ENCODE data around the gene TMEM117. TPM values are rescaled to one million over a fixed set of nuclear protein-coding genes. Genes with fewer than 3 reads are reported as not detected.

Gene TMEM117
- total RNA-seq, 2 donors from 2014 or later: 2.8 to 4.2 TPM

- H3K27ac Mint-ChIP-seq: no peak overlapping the region
- no peaks in the 10 kb centered on the region for H3K36me3 Mint-ChIP-seq (ENCODE audit: low read depth)
- no peak for ATAC-seq (replicated peaks)
- H3K4me3 Mint-ChIP-seq: no peak overlapping the region
- no peaks in the 10 kb centered on the region for H3K27me3 Mint-ChIP-seq
- H3K4me1 Mint-ChIP-seq: peaks cover 5% of the 10 kb centered on the region
- H3K9me3 Mint-ChIP-seq: peaks cover 2% of the 10 kb centered on the region
These were observed 449.6 kb downstream of the TMEM117 start for GRCh38 chr12:44285321-44285960.

GRCh38 chr12:44286336-44286735, 450.5 kb downstream of the TMEM117 start:
- peak overlapping the region; percentile 8 for H3K27ac Mint-ChIP-seq
- H3K9me3 Mint-ChIP-seq: peaks cover 3% of the 10 kb centered on the region
- H3K4me1 Mint-ChIP-seq: peaks cover 5% of the 10 kb centered on the region
- no peak overlapping the region for H3K4me3 Mint-ChIP-seq
- H3K27me3 Mint-ChIP-seq: no peaks in the 10 kb centered on the region
- peak; percentile 70 for ATAC-seq (replicated peaks)
- H3K36me3 Mint-ChIP-seq (ENCODE audit: low read depth): no peaks in the 10 kb centered on the region

DNA sequence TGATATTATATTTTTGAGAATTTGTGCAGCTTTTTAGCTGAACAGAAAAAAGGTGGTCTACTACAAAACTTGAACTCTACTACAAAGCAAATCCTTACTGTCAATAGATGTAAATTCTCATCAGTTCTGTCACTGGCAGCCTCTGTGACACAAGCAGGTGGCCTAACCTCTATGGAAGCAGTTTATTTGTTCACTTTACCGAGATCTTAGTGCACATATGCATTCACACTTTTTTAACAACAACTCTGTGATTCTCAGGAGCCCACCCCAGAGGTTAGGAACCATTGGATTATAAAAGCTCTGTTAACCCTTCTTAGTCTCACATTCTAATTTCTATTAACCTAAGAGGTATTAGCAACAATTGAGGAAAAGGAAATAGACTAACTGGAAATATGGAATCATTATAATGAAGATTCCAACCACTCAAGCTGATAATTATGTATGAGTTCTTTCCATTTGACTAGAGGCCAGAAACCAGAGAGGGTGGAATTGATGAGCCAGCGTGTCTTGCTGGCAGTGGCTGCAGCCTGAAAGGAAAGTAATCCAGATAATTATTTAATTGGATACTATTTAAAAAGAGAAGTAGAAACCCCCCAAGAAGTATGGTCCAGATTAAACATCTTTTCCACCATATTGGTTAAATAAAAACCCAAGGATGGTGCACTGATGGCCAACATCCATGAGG, 451.1 kb downstream of the TMEM117 start:
- peaks cover 3% of the 10 kb centered on the region for H3K9me3 Mint-ChIP-seq
- H3K36me3 Mint-ChIP-seq (ENCODE audit: low read depth): no peaks in the 10 kb centered on the region
- H3K27me3 Mint-ChIP-seq: no peaks in the 10 kb centered on the region
- ATAC-seq (replicated peaks): no peak
- H3K4me3 Mint-ChIP-seq: no peak overlapping the region
- H3K4me1 Mint-ChIP-seq: peaks cover 5% of the 10 kb centered on the region
- H3K27ac Mint-ChIP-seq: peak overlapping the region; percentile 8

- Mint-ChIP-seq H3K9me3 (peaks cover 7% of the 10 kb centered on the region), H3K27me3 (no peaks in the 10 kb centered on the region), H3K27ac (no peak overlapping the region), H3K4me1 (peaks cover 5% of the 10 kb centered on the region), H3K36me3 (ENCODE audit: low read depth) (no peaks in the 10 kb centered on the region), H3K4me3 (no peak overlapping the region)
- no peak for ATAC-seq (replicated peaks)
These were observed 451.7 kb downstream of the TMEM117 start for GRCh38 chr12:44287545-44287944.

- no peak for ATAC-seq (replicated peaks)
- H3K36me3 Mint-ChIP-seq (ENCODE audit: low read depth): no peaks in the 10 kb centered on the region
- no peaks in the 10 kb centered on the region for H3K4me1 Mint-ChIP-seq
- no peak overlapping the region for H3K4me3 Mint-ChIP-seq
- peaks cover 12% of the 10 kb centered on the region for H3K9me3 Mint-ChIP-seq
- H3K27me3 Mint-ChIP-seq: no peaks in the 10 kb centered on the region
- no peak overlapping the region for H3K27ac Mint-ChIP-seq
These were observed 458.8 kb downstream of the TMEM117 start for GRCh38 chr12:44294649-44295048.

GRCh38 chr12:44295958-44296623, 460.2 kb downstream of the TMEM117 start:
- Mint-ChIP-seq H3K36me3 (ENCODE audit: low read depth) (peaks cover 4% of the 10 kb centered on the region), H3K27me3 (no peaks in the 10 kb centered on the region), H3K27ac (no peak overlapping the region), H3K4me1 (no peaks in the 10 kb centered on the region), H3K9me3 (peaks cover 8% of the 10 kb centered on the region), H3K4me3 (no peak overlapping the region)
- ATAC-seq (replicated peaks): no peak

DNA sequence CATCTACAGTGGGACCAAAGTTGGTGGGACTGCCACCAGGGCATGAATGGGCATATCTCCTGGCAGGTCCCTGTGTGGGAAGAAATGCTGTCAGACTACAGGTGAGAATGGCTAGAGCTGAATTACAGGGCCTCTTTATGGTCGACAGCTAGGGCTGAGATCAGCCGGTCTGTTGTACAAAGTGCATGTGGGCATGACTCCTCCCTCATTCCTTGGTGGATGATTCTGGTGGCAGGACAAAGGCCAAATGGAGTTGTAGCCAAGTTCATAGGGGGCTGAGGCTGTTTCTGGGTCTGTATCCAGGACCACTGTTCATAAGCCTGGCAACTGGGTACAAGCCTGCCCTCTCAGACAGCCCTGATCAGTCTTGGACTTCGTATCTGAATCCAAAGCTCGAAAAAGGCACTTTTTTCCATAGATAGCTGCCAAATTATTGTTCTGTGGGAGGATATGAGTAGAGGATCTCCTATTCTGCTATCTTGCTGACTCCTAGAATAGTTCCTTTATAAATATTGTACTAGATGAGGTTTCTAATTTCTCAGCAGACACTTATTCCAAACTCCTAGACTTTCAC, 460.8 kb downstream of the TMEM117 start:
- Mint-ChIP-seq H3K4me1 (no peaks in the 10 kb centered on the region), H3K4me3 (no peak overlapping the region), H3K36me3 (ENCODE audit: low read depth) (peaks cover 7% of the 10 kb centered on the region), H3K9me3 (peaks cover 8% of the 10 kb centered on the region), H3K27ac (no peak overlapping the region), H3K27me3 (no peaks in the 10 kb centered on the region)
- no peak for ATAC-seq (replicated peaks)

DNA sequence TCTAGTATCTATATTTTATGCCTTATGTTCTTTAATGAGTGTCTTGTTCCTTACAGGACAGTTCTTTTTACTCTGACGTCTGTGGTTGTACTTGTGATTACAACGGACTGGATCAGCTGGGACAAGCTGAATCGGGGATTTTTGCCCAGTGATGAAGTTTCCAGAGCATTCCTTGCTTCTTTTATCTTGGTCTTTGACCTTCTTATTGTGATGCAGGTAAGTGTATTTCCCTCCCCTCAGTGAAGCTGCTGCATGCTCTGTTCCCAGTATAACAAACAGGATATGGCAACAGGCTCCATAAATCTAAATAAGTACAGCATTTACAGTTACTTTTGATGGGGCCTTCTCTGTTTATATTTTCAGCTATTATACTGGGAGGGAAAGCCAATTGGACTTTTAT, 463.6 kb downstream of the TMEM117 start:
- Mint-ChIP-seq H3K27ac (no peak overlapping the region), H3K36me3 (ENCODE audit: low read depth) (peaks cover 7% of the 10 kb centered on the region), H3K4me1 (no peaks in the 10 kb centered on the region), H3K4me3 (no peak overlapping the region), H3K27me3 (no peaks in the 10 kb centered on the region), H3K9me3 (peaks cover 9% of the 10 kb centered on the region)
- ATAC-seq (replicated peaks): no peak

DNA sequence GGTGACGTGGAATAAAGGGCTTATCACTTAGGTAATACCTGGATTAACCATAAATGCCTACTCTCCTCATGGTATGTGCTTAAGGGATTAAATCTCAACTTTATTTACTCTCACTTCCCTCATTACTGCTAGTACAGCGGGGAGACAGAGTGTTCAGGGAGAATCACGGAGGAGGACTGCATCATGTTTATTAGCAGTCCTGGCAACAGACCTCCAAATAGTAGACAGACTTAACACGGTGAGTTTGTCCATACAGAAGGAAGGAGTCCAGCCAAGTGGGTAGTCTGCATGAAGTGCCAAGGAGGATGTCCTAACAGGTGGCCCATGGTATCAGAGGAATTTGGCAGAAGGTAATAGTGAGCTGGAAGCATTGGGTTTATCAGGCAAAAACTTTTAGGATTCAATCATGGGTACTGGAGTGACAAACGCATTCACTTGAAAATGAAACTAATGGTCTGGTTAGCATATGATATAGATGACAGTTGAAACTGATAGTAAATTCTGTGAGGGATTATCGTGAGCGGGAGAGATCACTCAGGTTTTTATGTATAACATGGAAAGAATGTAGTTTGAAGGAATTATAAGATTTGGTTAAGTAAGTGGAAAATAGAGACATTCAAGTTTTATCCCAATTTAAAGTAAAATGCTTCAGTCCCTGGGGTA, 471.8 kb downstream of the TMEM117 start:
- Mint-ChIP-seq H3K4me1 (no peaks in the 10 kb centered on the region), H3K9me3 (peaks cover 9% of the 10 kb centered on the region), H3K36me3 (ENCODE audit: low read depth) (no peaks in the 10 kb centered on the region), H3K4me3 (no peak overlapping the region), H3K27me3 (no peaks in the 10 kb centered on the region), H3K27ac (no peak overlapping the region)
- ATAC-seq (replicated peaks): no peak

GRCh38 chr12:44313188-44313587, 477.3 kb downstream of the TMEM117 start:
- Mint-ChIP-seq H3K36me3 (ENCODE audit: low read depth) (no peaks in the 10 kb centered on the region), H3K27me3 (no peaks in the 10 kb centered on the region), H3K9me3 (peaks cover 4% of the 10 kb centered on the region), H3K4me1 (no peaks in the 10 kb centered on the region), H3K27ac (no peak overlapping the region), H3K4me3 (no peak overlapping the region)
- ATAC-seq (replicated peaks): no peak

DNA sequence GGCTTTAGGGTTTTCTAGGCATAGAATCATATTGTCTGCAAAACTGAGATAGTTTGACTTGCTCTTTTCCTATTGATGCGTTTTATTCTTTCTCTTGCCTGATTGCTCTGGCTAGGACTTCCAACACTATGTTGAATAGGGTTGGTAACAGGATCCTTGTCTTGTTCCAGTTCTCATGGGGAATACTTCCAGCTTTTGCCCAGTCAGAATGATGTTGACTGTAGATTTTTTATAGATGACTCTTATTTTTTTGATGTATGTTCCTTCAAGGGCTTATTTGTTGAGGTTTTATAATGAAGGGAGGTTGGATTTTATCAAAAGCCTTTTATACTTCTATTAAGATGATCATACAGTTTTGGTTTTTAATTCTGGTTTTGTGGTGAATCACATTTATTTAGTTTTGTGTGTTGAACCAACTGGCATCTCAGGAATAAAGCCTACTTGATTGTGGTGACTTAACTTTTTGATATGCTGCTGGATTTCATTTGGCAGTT, 478.2 kb downstream of the TMEM117 start:
- no peak for ATAC-seq (replicated peaks)
- no peak overlapping the region for H3K4me3 Mint-ChIP-seq
- peaks cover 4% of the 10 kb centered on the region for H3K9me3 Mint-ChIP-seq
- H3K27ac Mint-ChIP-seq: no peak overlapping the region
- H3K36me3 Mint-ChIP-seq (ENCODE audit: low read depth): no peaks in the 10 kb centered on the region
- H3K4me1 Mint-ChIP-seq: no peaks in the 10 kb centered on the region
- no peaks in the 10 kb centered on the region for H3K27me3 Mint-ChIP-seq

- Mint-ChIP-seq H3K4me3 (no peak overlapping the region), H3K9me3 (no peaks in the 10 kb centered on the region), H3K27me3 (no peaks in the 10 kb centered on the region), H3K36me3 (ENCODE audit: low read depth) (no peaks in the 10 kb centered on the region), H3K4me1 (no peaks in the 10 kb centered on the region), H3K27ac (no peak overlapping the region)
- ATAC-seq (replicated peaks): no peak
These were observed 481.8 kb downstream of the TMEM117 start for GRCh38 chr12:44317651-44318126.

- Mint-ChIP-seq H3K27me3 (no peaks in the 10 kb centered on the region), H3K27ac (no peak overlapping the region), H3K4me3 (no peak overlapping the region), H3K9me3 (peaks cover 3% of the 10 kb centered on the region), H3K36me3 (ENCODE audit: low read depth) (no peaks in the 10 kb centered on the region), H3K4me1 (no peaks in the 10 kb centered on the region)
- ATAC-seq (replicated peaks): no peak
These were observed 495.4 kb downstream of the TMEM117 start for GRCh38 chr12:44331269-44331668.

DNA sequence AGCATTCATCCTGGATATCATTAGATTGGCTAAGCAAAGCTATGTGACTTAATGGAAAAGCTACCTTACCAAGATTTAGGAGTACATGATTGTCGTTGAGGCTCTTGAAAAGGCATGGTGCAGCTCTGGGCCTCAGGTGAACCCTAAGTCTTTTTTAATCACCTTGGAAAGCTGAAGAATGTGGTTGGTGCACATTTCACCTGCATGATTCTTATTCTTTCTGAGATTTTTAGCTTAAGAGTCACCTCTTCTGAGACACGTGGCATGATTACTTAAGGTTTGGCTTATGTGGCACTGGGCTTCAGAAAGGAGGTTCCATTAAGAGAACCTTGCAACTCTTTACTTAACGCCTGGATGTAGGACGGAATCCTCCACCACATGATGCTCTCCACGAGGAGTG, 498.5 kb downstream of the TMEM117 start:
- H3K36me3 Mint-ChIP-seq (ENCODE audit: low read depth): no peaks in the 10 kb centered on the region
- no peak overlapping the region for H3K27ac Mint-ChIP-seq
- no peak overlapping the region for H3K4me3 Mint-ChIP-seq
- no peak for ATAC-seq (replicated peaks)
- peaks cover 3% of the 10 kb centered on the region for H3K9me3 Mint-ChIP-seq
- H3K27me3 Mint-ChIP-seq: no peaks in the 10 kb centered on the region
- no peaks in the 10 kb centered on the region for H3K4me1 Mint-ChIP-seq
